GM21367 (cell line): ENCODE results near the gene ELOVL1.

ENCODE experiments used
- ATAC-seq: cut with Tn5 transposase; IDR thresholded peaks from one replicate; pipeline ENCODE4 v1.9.1; 2021; ENCODE audit not compliant: unreplicated experiment

The ELOVL1 gene

DNA sequence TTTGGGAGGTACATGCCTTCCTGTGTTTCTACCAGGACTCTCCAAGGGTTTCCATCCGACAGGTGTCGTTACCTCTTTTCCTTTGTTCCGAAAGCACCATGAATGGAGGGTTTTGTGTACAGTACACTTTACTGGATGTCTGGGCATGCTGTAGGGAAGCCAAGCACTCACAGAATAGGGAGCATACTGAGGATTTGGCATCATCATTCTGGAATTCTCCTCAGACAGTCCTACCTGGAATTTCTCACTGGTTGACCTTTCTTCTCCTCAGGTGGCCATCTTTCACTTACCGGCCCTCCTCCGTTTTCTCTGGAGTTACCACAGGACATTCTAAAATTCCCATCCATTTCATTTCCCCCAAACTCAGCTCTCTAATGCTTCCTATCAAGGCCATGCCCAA is 36.1 kb downstream of the ELOVL1 start:
- no peak for ATAC-seq

DNA sequence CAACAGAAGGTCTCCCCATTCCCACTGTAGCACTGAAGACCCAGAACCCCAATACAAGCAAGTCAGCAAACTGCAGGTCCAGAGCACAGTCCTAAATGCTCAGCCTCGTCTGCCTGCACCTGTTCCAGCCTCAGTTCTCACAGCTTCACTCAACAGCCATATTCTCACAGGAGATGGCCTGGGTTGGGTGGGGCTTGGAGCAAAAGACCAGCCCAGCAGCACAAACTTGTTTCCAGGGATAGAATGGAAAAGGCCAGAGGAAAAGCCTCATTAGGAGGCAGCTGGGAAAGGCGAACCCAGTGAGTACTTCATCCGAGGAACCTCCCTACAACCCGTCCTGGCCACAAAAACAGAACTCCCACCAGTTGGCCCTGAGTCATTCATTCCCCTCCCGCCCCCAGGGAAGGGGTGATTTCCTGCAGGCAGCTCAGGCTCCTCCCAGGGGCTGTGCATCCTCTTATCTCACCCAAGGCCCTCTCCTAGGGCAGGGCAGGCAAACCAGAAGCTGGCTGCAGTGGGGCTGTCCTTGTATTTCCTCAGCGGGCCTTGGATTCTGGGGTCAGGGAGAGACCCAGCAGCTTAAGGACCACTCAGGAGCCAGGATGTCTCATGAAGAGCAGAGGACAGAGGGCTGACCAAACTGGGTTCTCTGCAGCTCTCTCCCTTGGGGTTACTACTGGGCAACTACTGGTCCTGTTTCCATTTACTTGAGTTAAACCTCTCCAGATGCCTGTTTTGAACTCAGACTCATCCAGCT is 37.6 kb downstream of the ELOVL1 start:
- no peak for ATAC-seq

DNA sequence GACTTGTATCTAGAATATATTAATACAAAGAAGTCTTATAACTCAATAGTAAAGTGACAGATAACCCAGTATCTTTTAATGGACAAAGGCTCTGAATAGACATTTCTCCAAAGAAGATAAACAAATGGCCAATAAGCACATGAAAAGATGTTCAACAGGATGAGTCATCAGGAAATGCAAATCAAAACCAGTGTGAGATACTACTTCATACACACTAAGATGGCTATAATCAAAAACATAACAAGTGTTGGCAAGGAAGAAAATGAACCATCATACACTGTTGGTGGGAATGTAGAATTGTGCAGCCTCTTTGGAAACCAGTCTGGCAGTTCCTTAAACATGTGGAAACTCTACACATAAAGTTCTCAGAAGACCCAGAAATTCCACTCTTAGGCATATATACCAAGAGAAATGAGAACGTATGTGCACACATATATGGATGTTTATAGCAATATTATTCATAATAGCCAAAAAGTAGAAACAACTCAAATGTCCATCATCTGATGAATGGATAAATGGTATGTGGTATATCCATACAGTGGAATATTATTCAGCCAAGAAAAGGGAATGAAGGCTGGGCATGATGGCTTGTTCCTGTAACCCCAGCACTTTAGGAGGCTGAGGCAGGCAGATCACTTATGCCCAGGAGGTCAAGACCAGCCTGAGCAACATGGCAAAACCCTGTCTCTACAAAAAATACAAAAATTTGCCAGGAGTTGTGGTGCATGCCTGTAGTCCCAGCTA is 40.1 kb downstream of the ELOVL1 start:
- no peak for ATAC-seq

DNA sequence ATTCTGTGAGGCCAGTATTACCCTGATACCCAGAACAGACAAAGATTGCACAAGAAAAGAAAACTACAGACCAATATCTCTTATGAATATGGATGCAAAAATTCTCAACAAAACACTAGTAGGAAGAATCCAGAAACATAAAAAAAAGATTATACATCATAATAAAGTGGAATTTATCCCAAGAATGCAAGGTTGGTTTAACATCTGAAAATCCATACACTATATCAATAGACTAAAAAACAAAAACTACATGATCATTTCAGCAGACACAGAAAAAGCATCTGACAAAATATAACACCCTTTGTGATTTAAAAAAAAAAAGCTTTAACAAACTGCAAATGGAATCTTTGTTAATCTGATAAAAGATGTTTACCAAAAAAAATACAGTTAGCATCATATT is 42.4 kb downstream of the ELOVL1 start:
- no peak for ATAC-seq

DNA sequence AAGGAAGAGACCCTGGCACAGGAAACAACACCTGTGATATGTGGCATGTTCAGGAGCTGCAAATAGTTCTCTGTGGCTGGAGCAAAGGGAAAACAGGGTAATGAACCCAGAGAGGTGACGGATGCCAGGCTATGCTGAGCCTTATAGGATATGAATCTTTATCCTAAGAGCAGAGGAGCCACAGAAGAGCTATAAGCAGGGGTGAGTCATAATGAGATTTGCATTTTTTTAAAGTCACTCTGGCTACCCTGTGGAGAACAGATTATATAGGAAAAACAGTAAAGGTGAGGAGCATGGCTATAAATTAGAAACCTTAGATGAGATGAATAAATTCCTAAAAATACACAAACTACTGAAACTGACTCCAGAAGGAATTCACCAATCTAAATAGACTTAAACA is 43.0 kb downstream of the ELOVL1 start:
- no peak for ATAC-seq

DNA sequence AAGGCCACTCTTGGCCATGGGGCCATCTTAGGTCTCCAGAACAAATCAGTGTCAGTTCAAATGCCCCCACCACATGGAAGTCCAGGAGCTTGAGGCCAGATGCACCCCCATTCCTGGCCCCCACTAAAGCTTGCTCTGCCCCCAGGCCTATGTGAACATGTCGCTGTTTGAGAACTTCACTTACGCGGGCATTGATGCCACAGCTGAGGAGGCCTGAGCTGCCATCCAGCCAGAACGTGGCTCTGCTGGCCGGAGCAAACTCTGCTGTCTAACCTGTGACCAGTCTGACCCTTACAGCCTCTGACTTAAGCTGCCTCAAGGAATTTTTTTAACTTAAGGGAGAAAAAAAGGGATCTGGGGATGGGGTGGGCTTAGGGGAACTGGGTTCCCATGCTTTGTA is 45.3 kb downstream of the ELOVL1 start:
- no peak for ATAC-seq

DNA sequence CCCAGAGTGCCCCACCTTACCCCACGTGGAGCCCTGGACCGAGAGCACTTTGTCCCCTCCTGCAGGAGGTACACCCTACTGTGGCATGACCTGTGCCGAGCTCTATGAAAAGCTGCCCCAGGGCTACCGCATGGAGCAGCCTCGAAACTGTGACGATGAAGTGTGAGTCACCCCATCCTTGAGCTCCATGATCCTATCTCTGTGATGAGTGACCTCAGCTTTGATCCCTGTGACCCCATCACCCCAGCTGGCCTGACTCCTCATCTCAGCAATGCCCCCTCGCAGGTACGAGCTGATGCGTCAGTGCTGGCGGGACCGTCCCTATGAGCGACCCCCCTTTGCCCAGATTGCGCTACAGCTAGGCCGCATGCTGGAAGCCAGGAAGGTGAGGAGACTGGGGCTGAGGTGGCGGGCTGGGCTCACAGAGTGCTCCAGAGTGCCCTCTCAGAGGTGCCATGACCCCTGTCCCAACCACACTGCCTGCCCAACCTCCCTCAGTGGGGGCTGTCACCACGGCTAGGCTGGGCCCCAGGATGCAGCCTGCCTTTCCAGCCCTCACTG is 46.4 kb downstream of the ELOVL1 start:
- no peak for ATAC-seq

DNA sequence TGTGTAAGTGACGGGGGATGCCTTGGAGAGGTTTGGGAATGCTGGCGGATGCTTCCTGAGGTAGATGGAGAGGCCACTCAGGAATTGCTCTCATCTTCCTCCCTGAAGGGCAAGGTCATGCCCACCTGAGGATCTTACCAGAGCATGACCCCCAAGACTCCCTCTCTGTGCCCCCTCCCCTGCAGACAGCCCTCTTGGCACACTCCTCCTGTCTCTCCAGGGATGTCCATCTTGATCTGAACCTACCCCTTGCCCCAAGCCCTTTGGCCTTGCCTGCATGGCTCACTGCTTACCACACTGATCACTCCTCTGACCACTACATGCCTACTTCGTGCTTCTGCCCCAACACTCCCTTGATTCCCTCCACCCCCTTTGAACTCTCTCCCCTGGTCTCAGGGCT is 48.0 kb downstream of the ELOVL1 start:
- no peak for ATAC-seq

DNA sequence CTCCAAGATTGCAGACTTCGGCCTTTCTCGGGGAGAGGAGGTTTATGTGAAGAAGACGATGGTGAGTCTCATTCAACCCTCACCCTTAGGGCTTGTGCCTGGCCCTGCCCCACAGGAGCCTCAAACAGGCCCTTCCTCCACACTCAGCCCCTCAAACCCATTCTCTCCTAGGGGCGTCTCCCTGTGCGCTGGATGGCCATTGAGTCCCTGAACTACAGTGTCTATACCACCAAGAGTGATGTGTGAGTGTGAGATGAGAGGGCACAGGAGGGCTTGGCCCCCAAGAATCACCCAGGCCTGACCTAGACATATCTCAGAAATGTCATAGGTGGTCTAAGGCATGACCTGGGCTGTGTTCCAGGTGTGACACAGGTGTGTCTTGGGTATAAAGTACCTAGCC is 48.5 kb downstream of the ELOVL1 start:
- ATAC-seq, result no peak

DNA sequence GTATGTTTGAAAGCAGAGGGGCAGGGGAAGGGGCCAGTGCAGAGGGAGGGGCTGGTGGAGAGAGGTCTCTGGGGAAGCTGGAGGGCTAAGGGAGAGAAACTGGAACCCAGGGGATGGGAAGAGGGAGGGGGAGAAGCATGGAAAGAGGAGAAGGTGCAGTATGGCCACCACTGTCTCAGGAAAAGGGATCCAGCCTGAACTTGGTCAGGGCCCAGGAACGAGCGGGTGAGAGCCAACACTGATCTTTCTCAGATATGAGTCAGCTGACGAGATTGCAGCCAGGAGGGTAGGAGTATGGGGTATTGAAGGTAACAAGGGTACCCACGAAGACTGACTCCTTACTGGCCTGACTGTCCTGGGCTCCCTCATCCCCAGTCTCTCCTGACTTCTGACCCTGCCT is 49.0 kb downstream of the ELOVL1 start:
- no peak for ATAC-seq

DNA sequence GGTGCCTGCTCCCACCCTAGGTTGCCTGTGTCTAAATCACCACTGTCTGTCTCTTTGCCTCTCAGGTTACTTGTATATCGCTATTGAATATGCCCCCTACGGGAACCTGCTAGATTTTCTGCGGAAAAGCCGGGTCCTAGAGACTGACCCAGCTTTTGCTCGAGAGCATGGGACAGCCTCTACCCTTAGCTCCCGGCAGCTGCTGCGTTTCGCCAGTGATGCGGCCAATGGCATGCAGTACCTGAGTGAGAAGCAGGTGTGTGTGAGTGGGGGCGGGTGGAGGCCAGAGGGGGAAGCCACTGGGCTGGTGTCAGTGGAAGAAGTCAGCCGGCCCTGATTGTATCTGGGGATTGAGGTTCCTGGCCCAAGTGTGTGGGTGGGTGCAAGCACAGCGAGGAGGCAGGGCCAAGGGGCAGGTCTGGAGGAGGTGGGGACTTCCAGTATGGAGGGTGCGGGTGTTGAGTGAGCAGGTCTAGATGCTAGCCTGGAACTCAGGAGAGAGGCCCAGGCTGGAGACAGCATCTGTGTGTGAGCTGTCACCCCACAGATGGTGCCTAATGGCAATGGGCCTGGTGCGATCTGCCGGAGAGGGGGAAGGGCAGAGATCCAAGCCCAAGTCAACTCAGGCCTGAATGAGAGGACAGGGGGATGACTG is 49.9 kb downstream of the ELOVL1 start:
- no peak for ATAC-seq

DNA sequence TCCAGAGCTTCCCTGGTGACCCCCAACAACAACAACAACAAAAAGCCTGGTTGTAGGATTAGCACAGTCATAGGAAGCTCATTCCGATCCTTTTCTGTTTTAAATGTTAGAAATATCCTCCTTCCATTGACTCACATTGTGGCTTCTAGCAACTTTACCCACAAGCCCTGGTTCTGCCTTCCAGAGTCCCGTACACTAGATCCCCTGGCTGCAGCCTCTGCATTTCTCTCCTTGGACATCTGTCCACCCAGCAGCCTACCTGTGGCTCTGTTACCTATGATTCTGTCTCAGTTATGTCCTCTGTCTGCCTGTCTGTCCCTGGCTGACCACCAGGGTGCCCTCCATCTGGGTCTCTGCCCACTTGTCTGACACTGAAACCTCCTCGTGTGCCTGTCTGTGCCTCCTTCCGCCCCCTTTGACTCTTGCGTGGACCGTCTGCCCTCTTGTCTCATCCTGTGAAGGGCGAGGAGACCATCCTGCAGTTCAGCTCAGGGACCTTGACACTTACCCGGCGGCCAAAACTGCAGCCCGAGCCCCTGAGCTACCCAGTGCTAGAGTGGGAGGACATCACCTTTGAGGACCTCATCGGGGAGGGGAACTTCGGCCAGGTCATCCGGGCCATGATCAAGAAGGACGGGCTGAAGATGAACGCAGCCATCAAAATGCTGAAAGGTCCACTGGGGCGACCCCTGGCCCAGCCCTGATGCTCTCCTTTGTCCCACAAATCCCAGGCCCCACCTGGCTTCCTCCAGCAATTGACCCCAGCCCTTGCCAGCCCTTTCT is 50.9 kb downstream of the ELOVL1 start:
- no peak for ATAC-seq

DNA sequence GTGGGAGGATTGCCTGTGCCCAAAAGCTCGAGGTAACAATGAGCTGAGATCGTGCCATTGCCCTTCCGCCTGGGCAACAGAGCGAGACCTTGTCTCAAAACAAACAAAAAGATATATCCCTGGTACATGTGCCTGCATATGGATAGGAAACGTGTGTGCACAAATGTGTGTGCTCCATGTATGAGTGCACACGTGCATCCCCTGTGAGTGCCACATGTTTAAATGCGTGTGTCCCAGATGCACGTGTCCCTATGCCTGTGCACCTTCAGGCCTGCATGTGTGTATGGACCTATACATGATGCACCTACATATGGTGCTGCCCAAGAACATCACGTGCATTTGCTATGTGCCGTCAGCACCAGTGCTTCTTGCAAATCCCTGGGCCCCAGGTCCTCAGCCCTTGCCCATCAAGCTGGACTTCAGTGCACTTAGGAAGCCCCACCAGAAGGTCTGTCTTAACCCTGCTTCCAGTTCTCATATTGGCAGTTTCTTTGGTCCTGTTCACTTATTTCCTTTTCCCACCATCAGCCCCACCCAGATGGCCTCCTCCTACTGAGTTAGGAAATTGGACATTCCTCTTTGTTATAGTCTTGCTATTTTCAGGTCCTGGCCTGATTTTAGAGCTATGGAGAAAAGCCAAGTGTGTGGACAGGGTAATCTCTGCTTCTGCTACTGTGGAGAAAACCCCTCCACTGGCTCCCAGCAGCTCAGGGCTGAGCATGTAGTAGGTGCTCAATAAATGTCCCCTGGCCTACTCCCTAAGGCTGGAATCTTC is 51.7 kb downstream of the ELOVL1 start:
- ATAC-seq, result no peak

DNA sequence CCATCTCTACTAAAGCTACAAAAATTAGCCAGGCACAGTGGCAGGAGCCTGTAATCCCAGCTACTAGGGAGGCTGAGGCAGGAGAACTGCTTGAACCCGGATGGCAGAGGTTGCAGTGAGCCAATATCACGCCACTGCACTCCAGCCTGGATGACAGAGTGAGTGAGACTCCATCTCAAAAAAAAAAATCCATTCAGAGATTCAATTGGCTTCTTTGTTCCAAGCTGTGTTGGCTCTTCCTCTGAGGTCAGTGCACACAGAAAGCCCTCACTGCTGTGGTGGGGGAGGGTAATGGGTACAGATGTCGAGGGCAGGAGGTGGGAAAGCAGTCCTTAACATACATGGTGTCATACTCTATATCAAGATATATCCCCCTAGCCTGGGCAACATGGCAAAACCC is 52.3 kb downstream of the ELOVL1 start:
- ATAC-seq, result no peak

DNA sequence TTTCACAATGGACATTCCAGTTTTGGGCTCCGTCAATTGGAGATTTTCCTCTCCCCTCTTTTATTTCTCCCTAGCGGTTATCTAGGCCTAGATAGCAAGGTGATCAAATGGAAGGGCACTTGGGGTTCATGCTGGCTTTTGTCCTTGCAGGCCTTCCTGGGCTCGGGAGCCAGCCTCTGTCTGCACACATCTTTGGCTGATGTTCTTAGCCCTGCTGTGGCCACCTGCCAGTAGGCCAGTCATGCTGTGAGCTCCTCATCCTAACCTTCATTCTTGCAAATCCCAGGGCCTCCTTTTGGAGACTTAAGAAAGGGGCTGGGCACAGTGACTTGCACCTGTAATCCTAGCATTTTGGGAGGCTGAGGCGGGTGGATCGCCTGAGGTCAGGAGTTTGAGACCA is 53.6 kb downstream of the ELOVL1 start:
- ATAC-seq, result no peak

DNA sequence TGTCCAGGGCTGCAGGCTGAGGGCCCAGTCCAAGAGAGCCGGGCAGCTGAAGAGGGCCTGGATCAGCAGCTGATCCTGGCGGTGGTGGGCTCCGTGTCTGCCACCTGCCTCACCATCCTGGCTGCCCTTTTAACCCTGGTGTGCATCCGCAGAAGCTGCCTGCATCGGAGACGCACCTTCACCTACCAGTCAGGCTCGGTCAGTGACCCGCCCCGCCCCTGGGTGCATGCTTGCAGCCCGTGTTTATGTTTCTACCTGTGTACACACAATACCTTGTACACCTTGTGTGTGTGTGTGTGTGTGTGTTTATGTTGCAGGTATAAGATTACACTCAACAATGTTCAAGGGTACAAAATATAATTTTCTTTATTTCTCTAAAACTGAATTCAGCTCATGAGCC is 54.0 kb downstream of the ELOVL1 start:
- ATAC-seq, result no peak
